Nasal cavity respiratory epithelium epithelial cell of viscerocranial mucosa (primary cell): ENCODE measurements around the gene EARS2. TPM values are rescaled to one million over a fixed set of nuclear protein-coding genes. Genes with fewer than 3 reads are reported as not detected.

Source experiments
- total RNA-seq: library from RNA; depleted of rRNA; stranded (reverse); fragments of >200 nt; gene quantifications from 2 replicates; pipeline ENCODE4 v1.2.3, GENCODE V29; 2014

The EARS2 gene
- total RNA-seq = 30.1 and 49.5 TPM in 2 replicates

GRCh38 chr16:23556881-23557778 lies at the start of gene EARS2, which contains the start of gene UBFD1:
Gene EARS2, minus strand, starts transcription at chr16:23557350. Its CDS starts 7 bp downstream, at chr16:23557343.
Gene UBFD1, plus strand, starts transcription at chr16:23557727. Its CDS starts 16 bp downstream, at chr16:23557743.

GRCh38 chr16:23595951-23596720 lies 39.0 kb upstream of the EARS2 start, which contains the start of gene NDUFAB1:
Gene NDUFAB1, minus strand, starts transcription at chr16:23596316. Its CDS starts 26 bp downstream, at chr16:23596290.

GRCh38 chr16:23510164-23510914 lies 46.8 kb downstream of the EARS2 start, which contains the start of gene GGA2:
Gene GGA2, minus strand, starts transcription at chr16:23510494. Its CDS starts 83 bp downstream, at chr16:23510411.

Other genes starting within 250 kb of the EARS2 start
- 6.5 and 16.9 TPM in 2 replicates for gene COG7, start 104.2 kb downstream of the EARS2 start, total RNA-seq
- gene GGA2, start 46.9 kb downstream of the EARS2 start, total RNA-seq = 14.0 and 21.4 TPM in 2 replicates
- 26.0 and 56.7 TPM in 2 replicates for gene UBFD1, start 377 bp upstream of the EARS2 start, total RNA-seq
- gene NDUFAB1, start 39.0 kb upstream of the EARS2 start, total RNA-seq = 78.4 and 130 TPM in 2 replicates
- gene PALB2, start 84.0 kb upstream of the EARS2 start, total RNA-seq = 16.4 and 17.6 TPM in 2 replicates
- gene DCTN5, start 84.1 kb upstream of the EARS2 start, total RNA-seq = 46.1 and 90.5 TPM in 2 replicates
- gene PLK1, start 121.5 kb upstream of the EARS2 start, total RNA-seq = 0.34 and 1.00 TPM in 2 replicates
- gene ERN2, start 155.9 kb upstream of the EARS2 start, total RNA-seq = 0.34 and 1.6 TPM in 2 replicates
- 0.34 and 0.93 TPM in 2 replicates for gene CHP2, start 197.7 kb upstream of the EARS2 start, total RNA-seq